ENCODE data around the gene NECTIN2.
"Not testable (repeated sequence)": the region's sequence is repeated elsewhere in the genome, so short reads cannot be mapped to it uniquely, and the experiment has no call there.

NECTIN2 gene

DNA sequence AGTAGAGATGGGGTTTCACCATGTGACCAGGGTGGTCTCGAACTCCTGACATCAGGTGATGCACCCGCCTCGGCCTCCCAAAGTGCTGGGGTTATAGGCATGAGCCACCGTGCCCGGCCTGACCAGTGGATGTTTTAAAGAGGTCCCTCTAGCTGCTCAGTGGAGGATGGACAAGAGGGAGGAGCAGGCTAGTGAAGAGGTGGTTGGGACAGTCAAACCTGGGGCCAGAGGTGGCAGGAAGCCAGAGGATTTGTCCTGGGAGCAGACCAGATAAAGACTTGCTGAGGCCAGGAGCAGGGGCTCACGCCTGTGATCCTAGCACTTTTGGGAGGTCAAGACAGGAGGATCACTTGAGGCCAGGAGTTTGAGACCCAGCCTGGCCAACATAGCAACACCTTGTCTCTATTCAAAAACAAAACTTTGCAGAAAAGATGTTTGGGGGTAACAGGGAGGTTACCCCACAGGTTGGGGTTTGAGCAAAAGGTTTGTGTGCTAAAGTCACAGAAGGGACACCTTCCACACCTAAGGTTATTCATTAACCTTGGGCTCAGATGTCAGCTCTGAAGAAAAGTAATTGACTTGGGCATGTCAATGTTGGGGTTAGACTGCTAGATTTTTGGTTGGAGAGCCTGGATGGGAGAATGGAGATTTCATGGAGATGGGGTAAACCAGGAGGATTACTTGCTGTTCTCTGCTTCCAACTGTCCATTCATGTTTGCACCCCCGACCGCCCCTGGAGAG is 28.2 kb upstream of the NECTIN2 start:
- FAIRE-seq, result no peak

DNA sequence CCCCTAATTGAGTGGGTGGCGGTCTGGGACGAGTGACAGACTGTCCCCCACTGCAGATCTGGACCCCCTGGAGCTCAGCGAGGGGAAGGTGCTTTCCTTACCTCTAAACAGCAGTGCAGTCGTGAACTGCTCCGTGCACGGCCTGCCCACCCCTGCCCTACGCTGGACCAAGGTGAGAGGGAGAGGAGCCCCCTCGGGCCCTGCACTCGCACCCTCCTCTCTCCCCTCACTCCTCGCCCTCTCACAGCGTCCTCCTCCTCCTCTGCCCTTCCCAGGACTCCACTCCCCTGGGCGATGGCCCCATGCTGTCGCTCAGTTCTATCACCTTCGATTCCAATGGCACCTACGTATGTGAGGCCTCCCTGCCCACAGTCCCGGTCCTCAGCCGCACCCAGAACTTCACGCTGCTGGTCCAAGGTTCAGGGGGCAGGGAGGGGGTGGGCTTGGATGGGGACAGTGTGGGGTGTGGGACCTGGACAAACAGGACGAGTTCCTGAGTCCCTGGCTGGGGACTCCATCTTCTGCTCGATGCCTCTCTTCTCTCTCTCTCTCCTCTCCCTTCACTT is 27.5 kb upstream of the NECTIN2 start:
- no peak for FAIRE-seq

DNA sequence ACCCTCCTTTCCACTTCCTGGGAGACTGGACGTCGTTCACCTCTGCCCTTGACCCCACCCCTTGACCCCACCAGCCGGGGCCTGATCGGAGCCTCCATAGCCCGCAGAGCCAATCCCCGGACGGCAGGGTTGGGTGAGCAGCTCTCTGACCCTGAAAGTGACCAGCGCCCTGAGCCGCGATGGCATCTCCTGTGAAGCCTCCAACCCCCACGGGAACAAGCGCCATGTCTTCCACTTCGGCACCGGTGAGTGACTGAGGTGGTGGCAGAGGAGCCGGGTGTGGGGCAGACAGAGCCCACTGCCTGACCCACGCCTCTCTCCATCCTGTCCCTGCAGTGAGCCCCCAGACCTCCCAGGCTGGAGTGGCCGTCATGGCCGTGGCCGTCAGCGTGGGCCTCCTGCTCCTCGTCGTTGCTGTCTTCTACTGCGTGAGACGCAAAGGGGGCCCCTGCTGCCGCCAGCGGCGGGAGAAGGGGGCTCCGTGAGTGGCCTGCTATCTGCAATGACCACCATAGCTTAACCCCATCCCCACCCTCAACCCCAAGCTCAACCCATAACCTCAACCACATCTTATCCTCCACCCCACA is 26.8 kb upstream of the NECTIN2 start:
- FAIRE-seq, result no peak

DNA sequence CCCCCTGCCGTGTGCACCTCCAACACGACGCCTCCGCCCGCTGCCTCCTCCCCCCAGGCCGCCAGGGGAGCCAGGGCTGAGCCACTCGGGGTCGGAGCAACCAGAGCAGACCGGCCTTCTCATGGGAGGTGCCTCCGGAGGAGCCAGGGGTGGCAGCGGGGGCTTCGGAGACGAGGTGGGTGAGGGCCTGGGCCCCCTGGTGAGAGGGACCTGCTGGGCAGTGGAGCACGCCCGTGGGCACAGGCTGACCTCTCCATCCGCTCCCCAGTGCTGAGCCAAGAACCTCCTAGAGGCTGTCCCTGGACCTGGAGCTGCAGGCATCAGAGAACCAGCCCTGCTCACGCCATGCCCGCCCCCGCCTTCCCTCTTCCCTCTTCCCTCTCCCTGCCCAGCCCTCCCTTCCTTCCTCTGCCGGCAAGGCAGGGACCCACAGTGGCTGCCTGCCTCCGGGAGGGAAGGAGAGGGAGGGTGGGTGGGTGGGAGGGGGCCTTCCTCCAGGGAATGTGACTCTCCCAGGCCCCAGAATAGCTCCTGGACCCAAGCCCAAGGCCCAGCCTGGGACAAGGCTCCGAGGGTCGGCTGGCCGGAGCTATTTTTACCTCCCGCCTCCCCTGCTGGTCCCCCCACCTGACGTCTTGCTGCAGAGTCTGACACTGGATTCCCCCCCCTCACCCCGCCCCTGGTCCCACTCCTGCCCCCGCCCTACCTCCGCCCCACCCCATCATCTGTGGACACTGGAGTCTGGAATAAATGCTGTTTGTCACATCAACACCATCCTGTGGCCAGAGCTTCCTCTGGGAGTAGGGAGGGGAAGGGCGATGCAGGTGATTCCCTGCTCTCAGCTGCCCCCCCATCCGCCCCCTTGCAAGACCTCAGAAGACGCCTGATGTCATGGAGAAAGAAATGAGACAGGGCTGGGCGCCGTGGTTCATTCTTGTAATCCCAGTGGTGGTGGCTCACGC is 25.2 kb upstream of the NECTIN2 start:
- no peak for FAIRE-seq

DNA sequence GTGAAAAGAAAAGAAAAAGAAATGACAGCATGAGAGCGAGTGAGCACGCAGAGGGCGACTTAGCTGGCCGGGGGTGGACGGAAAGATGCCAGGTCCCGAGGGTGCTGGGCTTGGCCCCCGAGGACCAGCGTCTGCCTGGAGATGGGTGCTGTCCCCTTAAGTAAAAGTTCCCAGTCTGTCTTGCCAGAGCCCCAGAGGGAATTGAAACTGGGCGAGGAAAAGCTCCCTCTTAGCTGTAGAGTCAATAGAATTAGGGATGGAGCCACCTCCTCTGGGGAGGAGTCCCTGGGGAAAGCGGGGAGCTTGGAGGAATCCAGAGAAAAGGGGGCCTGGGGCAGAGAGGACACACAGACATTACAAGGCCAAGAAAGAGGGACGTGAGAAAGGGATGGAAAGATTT is 23.9 kb upstream of the NECTIN2 start:
- no peak for FAIRE-seq

DNA sequence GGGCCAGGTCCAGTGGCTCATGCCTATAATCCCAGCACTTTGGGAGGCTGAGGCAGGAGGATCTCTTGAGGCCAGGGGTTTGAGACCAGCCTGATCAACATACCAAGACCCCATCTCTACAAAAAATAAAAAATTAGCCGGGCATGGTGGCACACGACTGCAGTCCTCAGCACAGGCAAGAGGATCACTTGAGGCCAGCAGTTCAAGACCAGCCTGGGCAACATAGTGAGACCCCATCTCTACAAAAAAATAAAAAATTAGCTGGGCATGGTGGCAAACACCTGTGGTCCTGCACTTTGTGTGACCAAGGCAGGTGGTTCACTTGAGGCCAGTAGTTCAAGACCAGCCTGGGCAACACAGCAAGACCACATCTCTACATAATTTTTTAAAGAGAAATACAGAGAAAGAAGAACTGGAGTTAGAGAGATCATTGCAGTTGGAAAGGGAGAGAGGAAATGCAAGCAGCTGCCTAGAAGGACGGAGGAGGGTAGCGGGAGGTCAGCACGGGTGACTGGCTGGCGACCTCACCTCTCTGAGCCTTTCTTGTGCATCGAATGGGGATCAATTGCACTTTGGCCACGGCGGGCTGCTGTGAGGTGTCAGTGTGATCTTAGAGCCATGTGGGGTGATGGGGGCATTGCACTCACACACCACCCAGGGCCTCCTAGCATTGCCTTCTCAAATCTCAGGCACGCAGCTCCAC is 23.3 kb upstream of the NECTIN2 start:
- FAIRE-seq, result no peak

DNA sequence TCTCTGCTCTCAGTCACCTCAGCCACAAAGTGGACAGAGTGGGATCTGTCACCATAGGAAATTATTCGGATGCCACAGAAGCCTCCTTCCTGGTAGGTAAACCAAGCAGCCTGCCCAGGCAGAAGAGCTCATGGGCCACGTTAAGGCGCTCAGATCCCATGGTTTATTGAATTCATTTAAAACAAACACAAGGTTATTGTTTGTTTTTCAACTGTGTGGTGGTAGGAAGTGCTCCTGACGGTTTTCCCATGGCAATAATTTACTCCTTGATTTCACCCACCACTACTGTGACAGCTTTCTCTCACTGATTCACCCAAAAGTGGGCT is 22.8 kb upstream of the NECTIN2 start:
- FAIRE-seq, result no peak

DNA sequence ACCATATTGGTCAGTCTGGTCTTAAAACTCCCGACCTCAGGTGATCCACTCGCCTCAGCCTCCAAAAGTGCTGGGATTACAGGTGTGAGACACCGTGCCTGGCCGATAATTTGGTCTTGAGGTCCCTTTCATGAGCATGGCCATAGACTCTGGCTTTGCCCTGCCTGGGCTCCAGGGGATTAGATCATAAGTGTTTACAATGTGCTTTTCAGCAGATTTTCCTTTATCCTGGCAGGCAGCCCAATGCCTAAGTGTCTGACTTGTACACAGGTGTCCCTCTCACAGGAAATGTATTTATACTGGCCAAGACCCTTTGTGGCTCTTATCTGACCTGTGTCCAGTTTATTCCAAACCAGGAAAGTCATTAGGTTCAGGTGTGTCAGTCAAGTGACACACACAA is 21.3 kb upstream of the NECTIN2 start:
- FAIRE-seq, result no peak

DNA sequence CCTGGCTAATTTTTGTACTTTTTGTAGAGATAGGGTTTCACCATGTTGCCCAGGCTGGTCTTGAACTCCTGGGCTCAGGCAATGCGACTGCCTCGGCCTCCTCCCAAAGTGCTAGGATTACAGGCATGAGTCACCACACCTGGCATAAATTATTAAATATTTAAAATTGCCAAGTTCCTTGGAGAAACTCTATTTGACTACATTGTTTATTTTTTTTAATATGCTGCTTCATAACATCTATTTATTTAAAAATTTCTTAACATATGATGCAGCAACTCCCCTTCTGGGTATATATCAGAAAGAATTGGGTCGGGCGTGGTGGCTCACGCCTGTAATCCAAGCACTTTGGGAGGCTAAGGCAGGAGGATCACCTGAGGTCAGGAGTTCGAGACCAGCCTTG is 13.2 kb upstream of the NECTIN2 start:
- FAIRE-seq, result not testable (repeated sequence)

DNA sequence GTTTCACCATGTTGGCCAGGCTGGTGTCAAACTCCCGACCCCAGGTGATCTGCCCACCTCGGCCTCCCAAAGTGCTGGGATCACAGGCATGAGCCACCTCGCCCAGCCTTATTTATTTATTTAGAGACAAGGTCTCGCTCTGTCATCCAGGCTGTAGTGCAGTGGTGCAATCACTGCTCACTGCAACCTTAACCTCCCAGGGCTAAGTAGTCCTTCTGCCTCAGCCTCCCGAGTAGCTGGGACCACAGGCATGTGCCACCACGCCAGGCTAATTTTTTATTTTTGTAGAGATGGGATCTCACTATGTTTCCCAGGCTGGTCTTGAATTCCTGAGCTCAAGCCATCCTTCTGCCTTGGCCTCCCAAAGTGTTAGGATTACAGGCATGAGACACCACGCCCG is 11.7 kb upstream of the NECTIN2 start:
- not testable (repeated sequence) for FAIRE-seq

DNA sequence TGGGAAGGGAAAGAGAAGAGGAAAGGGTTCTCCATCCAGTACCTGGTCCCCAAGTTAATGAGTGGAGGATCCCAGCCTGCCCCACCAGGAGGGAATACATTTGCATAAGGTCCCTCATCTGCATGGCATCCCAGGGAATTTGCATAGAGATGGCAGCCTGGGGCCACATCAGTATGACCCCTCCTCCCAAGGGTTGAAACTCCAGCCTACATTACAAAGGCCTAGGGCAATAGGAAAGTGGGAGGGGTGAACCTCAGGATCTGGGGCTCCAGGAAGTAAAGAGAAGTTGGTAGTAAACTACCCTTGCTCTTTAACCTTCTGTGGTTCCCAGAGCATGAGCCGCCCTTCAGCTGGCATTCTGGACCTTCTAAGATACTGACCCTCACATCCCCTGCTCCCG is 6.8 kb upstream of the NECTIN2 start:
- FAIRE-seq, result no peak

DNA sequence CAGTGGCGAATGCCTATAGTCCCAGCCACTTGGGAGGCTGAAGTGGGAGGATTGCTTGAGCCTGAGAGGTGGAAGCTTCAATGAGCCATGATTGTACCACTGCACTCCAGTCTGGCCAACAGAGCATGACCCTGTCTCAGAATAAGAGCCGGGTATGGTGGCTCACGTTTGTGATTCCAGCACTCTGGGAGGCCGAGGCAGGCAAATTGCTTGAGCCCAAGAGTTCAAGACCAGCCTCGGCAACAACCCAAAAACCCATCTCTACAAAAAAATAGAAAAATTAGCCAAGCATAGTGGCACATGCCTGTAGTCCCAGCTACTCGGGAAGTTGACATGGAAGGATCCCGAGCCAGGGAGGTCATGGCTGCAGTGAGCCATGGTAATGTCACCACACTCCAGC is 5.3 kb upstream of the NECTIN2 start:
- FAIRE-seq, result no peak

DNA sequence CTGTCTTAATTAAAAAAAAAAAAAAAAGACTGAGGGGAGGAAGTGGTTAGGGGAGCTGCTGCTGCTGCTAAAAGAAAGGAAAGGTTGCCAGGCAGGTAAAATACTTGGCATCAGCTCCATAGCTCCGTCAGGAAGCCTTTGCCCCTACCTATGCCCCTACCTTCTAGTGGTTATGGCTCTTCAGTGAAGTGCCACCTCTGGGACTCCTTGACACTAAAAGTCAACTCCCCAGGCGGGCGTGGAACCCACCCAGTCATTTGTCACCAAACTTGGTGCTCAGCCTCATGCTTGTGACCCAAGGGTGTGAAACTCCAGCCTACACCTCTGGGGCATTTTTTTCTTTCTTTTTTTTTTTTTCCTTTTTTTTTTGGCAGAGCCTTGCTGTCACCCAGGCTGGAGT is 4.9 kb upstream of the NECTIN2 start:
- FAIRE-seq, result no peak

DNA sequence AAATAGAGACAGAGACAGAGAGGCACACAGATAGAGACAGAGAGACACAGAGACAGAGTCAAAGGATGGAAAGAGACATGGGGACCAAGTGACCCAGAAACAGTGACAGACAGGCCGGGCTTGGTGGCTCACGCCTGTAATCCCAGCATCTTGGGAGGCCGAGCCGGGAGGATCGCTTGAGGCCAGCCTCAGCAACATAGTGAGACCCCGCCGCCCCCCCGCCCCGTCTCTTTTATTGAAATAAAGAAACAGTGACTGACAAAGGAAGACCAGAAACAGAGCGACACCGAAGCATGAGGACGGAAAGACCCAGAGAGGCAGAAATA is 848 bp upstream of the NECTIN2 start:
- no peak for FAIRE-seq

DNA sequence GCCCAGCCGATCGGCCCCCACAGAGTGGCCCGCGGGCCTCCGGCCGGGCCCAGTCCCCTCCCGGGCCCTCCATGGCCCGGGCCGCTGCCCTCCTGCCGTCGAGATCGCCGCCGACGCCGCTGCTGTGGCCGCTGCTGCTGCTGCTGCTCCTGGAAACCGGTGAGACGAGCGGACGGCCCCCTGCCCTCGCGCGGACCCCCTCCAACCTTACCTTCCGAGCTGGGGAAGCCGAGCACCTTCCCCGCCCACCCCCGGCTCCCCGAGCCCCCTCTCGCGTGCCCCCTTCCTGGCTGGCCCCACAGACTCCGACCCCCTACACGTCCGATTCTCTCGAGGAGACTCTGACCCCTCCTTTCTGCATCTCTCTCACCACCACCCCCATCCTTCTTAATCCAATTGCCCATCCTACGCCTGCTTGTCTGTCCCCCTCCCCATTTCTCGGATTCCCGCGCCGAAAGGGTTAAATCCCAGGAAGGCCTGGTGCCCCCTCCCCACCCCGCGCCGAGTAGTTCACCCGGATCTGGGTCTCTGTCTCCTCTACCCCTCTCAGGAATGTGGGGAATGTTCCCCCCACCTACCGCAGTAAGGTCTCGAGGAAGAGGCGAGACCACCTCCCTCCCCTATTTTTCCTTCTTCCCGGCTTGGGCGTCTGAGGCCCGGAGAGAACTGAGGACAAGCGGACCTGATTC is 502 bp downstream of the NECTIN2 start:
- FAIRE-seq, result no peak

DNA sequence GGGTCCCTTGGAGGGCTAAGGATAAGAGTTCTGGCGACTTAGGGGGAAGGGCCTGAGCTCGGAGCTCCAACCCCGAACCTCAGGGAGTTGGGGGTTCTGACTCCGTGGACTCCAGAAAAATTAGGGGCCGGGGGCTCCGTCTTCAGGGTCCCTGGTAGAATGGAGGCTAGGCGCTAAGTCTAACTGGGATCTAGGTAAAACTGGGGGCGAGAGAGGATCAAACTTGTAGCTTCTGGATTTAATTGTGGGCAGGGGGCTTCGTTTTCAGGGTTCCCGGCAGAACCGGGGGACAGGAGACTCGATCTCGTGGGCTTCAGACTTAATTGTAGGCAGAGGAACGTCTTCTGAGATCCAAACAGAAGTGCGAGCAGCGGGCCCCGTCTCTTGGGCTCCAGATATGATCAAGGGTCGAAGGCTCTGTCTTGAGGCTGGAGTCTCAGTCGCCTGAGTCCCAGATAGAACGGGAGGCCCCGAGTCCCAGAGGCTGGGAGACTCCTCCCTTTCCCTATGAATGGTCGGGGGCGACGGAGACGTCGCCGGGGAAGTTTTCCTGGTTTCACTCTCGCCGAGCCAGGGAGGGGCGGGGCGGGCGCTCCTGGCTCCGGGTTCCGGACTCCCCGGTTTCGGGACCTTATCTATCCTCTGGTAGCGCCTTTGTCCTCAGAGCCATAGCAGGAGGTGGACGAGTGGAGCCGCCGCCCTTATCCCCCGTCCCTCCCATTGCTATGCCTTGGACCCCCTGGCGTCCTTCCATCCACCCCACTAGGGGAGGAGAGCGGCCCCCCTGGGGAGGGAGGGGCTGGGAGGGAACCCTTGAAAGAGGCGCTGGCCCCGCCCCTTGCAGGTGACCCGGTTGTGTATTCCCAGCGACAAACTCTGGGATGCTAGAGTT is 1.3 kb downstream of the NECTIN2 start:
- no peak for FAIRE-seq

DNA sequence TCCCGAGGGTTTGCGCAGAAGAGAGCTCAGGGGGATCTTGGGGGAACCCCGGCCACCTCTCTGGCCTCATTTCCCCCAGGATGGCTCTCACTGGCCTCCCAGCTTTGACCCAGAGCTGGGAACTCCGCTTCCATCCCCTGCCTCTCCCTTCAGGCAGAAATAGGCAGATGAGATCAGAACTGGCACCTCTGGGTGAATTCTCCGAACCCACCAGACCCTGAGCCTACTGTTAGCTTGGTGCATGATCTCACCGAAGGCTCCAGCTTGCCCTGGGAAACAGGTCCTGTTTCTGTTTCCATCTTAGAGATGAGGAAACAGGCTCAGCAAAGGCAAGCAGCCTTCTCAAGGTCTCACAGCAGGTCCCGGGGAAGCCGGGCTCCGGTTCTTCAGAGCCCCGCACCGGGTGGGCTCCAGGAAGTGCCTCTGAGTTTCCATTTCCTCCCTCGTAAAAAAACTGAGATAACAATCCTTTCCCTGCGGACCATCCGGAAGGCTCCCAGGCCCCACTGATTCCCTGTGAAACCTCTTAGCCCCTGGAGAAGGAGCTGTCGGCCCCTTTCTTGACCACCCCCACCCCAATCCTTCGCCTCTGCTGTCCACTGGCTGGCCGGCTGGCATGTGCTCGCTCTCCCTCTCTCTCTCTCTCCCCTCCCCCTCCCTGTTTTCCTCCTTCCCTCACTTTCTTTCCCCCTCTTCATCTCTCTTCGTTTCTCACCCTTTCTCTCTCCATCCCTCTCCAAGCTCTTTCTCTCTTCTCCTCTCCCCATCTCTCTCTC is 2.1 kb downstream of the NECTIN2 start:
- no peak for FAIRE-seq

DNA sequence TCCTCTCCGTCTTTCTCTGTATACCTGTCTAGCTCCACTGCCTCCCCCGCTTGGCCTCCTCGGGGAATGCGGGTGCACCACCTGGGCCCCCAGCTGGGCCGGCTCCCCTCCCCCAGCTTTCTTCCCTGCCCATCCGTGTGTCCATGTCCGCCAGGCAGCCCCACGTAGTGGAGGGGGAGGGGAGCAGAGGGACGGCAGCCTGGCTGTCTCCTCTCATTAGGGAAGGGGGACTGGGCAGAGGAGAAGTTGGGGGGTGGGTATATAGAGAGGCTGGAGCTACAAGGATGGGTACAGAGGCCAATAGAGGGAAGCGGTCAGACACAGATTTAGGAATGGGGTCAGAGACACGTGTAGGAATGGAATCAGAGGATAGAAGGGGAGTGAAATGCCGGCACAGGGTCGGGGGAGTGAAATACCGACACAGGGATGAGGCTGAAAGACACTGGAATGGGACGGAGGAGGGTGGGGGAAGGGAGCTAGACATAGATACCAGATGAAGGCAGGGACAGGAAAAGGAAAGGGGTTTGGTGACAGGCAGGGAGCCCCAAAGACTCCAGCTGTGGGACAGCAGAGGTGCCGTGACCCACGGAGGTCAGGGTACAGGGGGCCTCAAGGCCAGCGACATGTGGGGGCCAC is 2.8 kb downstream of the NECTIN2 start:
- no peak for FAIRE-seq

DNA sequence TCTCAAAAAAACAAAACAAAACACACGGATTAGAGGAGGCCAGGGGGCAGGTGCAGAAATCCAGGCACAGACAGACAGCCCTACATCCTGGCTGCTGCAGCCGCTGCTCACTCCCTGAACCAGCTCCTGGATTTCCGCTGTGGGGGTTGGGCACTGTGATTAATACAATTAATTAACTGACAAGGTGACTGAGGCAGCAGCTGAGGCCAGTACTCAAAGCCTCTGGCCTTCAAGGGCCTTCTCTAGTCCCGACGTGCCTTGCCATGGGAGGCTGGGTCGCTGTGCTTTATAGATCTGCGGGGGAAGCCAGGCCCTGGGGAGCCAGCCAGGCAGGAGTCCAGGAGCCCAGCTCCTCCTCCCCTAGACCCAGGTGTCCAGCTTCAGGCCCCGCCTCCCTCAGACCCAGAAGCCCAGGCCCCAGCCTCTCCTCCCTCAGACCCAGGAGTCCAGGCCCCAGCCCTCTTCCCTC is 4.6 kb downstream of the NECTIN2 start:
- no peak for FAIRE-seq

DNA sequence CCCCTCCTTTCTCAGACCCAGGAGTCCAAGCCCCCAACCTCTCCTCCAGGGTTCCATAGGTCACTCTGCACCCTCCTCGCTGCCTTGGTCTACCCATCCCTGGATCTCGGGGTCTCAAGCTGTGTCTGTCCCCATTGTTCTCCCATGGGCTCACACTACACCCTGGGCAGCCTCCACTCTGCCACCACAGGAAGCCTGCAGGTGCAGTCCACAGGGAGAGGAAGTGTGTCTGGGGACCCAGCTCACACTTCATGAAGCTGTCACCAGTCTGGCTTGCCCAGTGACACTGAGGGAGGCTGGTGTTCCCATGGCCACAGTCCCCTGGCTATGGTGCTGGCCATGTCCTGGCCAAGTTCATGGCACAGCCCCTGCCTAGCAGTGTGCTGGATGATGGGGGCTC is 5.3 kb downstream of the NECTIN2 start:
- no peak for FAIRE-seq
